ENCODE data around the gene KRT78.

KRT78 gene

DNA sequence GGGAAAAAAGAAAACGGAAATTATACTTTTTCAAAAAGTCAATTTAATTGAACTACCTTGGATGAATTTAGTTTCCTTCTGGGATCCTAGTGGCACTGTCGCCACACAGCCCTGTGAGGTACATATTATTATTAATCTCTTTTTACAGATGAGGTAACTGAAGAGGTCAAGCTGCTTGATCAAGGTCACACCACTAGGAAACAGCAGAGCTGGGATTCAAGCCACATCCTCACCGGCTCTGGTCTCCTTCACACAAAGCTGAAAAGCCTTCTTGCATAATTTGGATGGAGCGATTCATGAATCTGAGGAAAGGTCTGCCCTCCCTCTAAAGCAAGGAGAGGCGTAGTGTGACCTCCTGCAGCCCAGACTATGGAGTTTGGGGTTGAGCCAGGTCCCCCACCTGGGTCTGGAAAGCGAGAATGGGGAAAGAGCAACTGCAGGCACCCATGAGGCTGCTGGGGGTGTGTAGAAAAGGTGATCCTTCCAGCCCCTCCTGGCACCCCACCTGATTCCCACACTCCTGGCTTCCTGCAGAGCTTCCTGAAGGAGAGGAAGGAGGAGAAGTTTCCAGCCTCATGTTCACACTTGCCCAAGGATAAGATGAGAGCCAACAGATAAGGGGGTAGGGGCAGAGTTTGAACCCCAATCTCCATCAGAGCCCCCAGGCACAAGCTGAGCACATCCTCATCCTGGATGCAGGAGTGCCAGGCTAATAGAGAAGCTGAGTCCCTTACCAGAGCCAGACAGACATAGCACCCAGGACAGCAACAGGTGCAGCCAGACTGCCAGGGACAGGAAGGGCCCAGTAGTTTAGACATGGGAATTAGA, 10.8 kb downstream of the KRT78 start:
- DNase-seq, result no peak

DNA sequence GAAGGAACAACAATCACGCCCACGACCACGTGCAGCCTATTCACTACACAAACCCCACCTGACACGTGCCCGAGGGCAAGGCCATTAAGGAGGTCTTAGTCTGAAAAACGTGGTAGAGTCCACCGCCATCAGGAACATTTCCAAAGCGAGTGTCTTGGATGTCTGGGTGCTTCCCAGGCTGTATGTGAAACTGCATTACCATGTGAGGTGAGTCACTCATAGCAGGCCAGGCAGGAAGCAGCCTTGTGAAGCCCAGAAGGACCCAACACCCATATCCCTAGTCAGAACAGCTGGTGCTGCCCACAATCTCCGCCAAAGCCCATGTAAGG, 11.4 kb downstream of the KRT78 start:
- DNase-seq, result no peak

DNA sequence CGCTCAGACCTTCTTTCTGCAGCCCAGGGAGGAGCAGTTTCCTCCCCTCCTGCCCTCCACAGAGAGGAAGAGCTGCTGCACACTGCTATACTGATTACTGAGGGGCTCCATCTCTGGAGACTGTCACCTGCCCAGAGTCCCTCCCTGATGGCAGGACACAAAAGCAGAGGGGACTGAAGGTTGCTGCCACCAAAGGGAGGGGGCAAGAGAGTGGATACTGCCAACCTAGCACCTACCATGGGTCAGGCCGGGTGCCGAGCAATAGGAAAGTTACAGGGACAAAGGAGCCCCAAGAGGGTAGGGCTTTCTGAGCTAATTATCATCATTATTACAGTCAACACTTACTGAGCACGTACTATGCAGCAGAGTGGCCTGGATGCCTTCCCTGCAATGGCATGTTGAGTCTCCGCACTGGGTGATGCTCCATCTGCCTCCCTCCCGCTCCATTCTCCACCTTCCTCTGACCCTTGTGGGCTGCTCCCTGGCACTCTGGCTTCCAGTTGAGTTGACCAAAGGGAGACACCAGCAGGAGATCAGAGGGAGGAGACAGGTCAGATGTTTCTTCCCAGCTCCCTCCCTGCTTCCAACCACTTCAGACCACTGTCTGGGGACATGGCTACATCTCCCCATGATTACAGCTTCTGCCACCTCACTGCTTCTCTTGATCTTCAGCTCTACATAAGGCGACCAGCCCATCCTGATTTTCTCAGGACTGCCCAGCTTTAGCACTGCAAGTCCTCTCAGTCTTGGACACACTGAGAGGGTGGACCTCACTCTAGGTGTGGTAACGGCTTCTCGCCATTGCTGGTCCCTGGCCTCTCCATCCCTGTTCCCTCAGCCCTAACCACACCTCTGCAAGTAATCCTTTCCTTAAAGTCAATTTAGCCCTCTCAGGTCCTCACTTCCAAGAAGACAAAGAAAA, 12.0 kb downstream of the KRT78 start:
- no peak for DNase-seq

DNA sequence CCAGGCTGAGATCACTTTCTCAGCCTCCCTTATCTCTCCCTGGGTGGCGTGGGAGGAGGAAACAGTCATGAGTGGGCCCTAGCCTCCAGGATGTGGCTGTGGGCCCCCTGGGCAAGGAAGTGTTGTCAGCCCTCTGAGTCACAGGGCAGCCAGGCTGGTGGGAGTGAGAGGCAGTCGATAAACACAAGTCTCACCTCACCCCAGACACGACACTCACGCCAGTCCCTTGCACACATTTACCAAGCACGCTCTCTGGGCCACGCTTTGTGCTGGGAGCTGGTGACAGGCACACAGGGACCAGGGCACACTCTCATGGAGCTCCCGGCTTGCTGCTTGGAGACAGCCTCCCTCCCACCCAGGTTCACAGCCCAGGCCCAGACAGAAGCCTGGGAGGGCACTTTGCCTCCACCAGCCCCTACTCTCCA, 12.7 kb downstream of the KRT78 start:
- DNase-seq, result peak; percentile 44

DNA sequence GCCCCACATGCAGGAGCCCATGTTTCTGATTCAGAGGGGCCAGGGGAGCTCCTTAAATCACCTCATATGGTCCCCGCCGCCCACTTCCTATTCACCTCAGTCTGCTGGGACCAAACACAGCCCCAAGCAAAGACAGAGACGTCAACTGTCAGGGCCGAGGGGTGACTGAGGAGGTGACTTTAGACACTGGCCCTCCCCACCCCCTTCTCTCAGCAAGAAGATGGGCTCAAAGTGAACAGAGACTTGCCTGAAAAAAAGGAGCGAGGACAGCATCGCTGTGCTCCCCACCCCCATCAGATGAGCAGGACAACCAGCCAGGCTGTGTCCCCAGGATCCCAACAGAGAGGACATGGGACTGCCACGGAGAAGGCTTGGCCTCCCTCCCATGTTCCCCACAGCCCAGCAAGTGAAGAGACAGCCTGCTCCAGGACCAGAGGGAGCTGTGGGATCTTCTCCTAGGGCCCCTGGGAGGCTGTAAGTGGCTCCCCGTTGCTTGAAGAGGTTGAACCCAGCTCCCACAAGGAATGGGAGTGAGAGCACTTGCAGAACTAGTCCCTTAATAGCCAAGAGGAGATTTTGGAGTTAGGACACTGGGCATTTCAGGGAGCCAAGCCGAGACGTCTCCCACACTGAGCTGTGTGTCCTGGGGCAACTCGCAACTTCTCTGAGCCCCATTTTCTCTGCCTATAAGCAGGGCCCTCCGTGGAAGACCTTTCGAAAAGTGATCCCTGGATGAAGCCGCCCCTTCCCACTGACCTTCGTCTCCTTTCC, 13.3 kb downstream of the KRT78 start:
- DNase-seq, result no peak

DNA sequence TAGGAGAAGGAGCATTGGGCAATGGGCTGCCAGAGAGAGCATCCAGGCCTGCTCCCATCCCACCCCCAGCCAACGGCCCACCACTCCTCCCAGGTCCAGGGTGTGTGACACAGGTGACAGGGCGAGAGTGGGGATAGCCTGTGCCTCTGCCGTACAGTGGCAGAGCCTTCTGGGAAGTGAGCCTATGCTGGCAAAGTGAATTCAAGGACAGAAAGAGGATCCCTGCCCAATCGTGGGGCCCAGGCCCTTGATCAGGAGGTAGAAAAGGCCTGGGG, 14.1 kb downstream of the KRT78 start:
- no peak for DNase-seq

DNA sequence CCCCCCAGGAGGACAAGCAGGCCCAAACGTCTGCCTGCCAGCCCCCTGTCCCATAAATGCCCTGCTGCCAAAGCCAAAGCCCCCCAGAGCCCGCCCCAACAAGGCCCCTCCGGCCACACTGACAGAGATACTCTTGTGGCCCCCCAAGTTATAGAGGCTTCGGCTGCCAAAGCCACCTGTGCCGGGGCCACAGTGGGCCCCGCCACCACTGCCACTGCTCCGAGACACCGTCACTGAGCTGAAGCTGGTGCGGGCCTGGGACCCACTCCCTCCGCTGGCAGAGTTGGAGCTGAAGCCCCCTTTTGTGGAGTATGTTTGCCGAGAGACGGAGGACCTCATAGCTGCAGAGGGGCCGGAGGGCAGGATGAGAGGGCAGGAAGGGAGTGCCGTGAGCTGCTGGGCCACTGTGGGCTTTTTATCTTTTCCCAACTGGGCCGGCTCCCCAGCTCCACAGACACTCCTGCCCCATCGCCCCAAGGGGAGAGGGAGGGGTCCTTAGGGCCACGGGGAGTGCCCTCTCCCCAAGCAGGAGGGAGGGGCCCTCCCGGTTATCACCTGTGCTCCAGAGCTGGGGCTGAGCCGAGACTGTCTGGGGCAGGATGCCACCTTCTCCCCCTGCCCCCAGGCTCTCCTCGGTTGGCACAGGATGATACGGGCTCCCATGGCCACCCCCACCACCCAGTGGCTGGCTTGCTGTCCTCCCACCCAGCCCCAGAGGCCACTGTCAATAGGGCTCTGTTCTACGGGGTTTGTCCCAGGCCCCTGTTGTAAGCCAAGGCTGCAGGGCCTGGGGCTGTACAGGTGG, 14.7 kb downstream of the KRT78 start, which contains the start of gene KRT79:
Gene KRT79 (minus strand): TSS at position 390 of the 805 bp plus-strand sequence. CDS start 51 bp downstream, at position 339.
- DNase-seq, result no peak

DNA sequence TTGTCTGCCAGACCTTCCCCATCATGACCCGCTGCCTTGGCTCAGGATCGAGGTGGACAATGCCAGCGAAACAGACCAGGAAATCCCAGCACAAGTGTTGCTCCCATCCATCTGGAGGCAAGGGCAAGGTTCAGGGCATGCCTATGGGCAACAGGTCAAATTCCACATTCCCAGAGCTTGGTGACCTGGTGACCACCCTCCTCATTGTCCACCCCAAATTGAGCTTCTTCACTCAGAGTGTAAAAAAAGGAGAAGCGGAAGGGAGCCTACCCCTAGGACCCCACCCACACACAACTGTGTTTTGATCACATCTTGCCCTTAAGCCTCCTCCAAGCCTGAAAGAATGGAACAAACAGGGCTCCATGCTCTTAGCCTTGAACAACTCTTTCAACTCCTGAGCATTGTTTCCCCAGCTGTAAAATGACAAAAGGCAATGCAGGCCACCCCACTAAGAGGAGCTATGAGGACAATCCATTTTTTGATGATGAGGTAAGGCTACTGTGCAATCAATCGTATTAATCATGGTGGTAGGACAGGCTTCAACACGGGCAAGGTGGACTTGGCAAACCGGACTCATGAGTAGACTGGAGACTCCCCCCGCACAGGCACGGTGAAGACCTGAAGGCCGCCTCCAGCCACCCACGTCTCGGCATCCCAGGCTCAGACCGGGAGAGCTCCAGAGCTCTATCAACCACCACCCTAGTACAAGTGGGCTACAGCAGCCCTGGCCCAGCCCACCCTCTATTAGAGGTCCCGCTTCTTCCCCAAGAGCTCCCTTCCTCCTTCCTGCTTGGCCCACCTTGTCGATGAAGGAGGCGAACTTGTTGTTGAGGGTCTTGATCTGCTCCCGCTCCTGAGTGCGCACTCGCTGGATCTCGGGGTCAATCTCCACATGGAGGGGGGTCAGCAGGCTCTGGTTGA, 15.5 kb downstream of the KRT78 start:
- no peak for DNase-seq

DNA sequence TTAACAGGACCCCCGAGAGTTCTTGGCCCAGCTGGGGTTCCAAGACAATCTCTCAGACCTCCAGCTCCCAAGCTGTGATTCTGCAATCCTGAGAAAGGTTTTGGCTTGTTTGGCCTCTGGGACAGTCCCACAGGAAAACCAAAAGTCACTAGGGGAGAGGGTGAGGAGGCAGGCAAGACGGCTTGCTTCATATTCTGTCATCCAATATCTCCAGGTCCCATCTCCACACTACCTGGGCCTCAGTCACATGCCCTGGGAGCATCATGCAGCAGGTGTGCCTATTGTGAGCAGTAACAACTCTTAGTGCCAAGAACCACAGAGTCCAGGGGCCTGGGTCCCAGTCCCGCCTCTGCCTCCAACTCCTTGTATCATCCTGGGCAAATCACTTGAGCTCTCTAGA, 16.3 kb downstream of the KRT78 start:
- DNase-seq, result no peak

DNA sequence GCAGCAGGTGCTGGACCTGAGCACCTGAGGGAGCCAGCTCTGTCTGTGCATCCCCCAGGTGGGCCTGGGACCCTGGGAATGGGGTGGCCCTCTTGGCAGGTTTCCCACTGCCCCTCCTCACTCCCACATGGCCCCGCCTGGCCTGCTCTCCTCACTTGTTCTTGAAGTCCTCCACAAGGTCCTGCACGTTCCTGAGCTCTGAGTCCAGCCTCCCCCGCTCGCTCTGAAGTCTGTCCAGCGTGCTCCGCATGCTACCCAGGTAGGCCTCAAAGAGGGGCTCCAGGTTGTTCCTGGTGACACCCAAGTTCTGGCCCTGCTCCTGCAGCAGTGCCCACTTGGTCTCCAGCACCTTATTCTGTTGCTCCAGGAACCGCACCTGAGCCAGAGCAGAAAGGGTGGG, 17.5 kb downstream of the KRT78 start:
- DNase-seq, result no peak

DNA sequence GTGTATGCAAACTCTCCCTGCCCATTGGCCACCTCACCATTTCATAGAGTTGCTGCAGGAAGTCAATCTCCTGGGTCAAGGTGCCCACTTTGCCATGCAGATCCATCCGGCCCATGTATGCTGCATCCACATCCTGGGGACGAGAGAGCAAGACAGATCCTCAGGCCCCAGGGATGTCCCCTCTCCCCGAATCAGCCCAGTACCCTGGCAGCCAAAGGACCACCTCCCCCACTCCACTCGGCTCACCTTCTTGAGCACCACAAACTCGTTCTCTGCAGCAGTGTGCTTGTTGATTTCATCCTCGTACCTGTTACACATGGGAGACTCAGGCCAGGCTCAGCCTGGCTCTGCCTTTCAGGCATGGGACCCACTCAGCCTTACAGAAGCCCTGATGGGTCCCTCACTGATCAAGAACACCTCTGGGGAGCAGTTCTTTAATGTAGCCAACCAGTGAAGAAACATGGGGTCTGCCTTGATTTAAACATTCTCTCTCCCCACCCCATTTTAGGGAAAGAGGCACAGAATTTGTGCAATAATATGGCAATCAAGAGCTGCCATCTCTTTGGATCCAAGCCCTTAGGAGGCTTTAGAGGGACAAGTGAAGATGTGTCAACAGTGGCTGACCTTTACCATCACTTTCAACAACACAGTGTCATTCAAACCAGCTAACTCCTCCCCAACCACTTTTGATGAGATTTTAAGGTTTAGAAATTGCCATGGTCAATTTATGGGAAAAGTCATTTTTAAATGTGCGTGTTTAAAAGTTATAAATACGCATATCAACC, 18.6 kb downstream of the KRT78 start:
- DNase-seq, result no peak

DNA sequence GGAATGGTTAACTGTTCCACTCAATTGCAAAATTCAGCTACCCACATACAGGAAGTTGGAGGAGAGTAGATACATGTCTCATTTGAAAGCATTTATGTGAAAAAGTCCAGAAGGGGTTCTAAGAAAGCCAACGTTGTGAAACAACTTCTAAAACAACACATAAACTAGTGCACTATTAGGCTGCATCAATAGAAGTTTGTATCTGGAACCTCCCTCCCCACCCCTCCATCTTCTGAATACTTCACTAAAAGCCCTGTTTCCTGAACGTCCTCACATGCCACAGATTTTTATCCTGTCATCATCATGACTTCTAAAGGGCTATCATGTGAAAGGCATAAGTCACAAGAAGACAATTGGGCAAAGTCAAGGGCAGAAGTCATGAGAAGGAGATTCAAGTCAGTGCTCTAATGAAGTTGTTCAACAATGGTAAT, 20.2 kb downstream of the KRT78 start:
- no peak for DNase-seq

DNA sequence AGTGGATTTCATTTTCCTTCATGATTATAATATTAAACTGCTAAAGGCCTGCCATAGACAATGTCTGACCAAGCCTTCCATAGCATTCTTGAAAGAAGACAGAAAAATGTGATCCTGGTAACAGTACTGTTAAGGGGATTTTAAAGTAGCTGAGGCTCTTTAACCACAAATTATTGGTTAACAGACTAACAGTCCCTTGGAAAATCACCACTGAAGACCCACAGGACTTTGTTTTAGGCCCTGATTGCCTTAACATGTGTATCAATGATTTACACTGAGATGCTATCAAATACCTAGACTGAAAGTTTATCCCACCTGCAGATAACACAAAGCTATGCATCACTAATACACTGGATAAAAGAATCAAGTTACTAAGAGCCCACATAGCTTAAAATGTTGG, 20.6 kb downstream of the KRT78 start:
- no peak for DNase-seq

DNA sequence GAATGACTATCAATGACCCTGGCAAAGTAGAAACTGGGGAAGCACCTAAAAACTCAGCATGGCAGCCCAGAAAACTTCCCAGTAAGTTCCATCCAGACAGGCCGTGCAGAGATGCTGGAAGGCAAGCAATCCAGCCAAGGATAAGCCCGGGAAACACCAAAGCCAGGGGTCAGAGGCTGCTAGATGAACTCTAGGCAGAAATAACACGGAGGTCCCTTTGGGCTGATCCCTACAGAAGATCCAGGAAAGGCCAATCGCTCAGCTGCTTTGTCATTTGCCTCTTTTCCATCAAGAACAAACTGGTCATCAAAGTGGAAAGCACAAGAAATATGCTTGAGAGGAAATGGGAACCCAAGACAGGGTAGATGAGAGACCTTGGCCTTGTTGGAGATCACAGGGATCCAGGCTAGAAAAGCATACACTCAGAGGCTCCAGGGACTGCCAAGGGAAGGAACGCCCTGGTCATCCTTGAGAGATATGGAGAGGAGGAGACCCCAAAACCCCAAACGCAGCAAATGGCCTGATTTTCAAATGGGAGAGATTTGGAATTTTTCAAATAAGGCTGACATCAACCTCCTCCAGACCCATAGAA, 21.2 kb downstream of the KRT78 start:
- no peak for DNase-seq

DNA sequence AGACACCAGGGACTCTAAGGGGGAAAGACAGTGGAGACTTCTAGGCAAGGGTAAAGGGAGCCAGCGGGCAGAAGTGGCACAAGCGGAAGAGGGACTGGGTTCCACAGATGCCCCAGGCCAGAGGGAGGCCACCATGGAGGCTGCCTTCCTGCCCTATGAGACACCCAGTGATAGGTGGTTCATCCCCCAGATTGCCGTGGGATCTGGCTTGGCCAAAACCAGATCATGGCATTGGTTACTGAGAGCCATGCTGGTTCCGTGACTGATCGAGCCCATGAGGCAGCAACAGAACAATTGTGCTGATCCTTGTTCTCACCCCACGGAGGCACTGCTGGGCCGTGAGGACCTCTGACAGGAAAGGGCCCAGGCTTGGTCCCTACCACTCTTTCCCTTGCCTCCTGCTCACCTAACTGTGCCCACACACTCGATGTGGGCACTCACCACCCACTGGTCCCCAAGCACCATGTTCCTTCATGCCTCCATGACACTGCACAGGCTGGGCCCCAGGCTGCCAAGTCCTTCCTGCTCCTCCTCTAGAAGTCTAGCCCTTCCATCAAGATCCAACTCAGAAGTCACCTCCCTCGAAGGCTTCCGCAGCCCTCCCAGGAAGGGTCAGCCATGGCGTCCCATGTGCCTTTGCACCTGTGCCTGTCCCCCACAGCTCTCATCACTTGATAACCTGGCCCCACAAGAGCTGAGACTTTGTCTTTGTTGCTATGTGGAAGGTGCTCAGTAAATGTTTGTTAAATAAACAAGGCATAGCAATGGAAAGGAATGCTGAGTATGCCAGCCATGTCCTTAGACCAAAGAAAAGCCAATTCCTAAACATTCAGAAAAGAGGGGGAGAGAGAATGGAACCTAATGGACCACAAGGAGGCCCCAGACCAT, 21.9 kb downstream of the KRT78 start:
- DNase-seq, result no peak

DNA sequence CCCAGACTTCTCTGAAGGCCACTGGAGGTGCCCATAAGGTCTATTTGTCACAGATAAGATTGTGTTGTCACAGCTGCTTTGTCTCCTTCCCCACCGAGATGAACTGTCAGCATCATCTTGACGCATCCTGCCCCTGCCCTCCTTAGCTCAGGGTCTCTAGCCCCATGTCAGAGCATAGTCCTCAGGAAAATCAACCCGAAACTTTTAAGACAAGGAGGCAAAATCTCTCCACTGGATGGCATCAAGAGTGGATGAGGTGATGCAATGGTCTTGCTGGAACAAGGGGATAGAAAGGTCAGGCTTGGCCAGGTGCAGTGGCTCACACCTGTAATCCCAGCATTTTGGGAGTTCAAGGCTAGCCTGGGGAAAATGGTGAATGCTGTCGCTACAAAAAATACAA, 22.8 kb downstream of the KRT78 start:
- no peak for DNase-seq

DNA sequence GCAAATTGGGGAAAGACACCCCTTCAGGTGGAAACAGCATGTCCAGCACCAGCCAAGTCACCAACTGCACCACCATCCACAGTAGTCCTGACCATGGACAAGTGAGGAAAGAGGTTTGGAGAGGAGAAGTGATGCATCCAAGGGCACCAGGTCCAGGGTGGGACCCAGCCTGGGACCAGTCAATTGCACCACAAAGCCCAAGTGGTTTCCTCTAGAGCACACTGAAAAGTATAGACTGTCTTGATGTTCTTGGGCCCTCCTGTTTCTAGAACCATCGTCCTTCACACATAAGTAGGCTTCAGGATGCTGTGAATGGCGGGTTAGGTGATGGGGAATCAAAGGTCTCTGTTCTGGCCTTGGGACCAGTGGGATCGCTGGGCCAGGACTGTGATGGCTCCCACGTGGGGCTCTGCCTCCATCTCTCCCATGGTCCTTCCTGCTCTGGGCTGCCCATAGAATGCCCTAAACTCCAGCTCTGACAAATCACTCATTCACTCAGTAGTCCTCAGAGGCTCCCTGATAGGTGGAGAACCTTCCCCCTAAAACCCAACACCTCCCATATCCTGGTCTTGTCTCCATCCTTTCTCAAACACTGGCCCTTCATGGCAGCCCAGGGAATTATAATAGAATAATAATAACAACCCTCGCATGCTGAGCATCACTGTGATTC, 23.9 kb downstream of the KRT78 start:
- no peak for DNase-seq

DNA sequence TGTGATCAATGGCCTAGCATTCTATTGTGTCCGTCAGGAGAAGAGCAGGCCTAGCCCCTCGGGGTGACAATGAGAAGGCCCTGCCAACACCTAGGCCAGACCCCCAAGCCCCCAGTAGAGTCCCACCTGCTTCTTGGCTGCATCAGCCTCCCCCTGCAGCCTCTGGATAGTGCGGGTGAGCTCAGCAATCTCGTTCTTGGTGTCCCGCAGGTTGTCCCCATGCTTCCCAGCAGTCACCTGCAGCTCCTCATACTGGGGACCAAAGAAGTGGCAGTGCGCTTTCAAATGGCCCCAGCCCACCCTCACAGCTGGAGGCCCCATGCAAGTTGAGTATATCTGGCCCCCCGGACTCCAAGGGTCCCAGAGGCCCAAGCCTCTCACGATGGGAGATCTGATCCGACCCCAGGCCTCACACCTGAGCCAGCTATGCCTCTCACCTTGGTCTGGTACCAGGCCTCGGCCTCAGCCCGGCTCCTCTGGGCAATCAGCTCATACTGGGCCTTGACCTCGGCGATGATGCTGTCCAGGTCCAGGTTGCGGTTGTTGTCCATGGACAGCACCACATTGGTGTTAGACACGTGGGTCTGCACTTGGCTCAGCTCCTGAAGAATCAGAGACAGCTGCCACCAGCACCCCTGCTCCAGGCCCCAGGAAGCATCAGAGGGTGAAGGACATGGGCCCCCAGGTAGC, 24.9 kb downstream of the KRT78 start:
- no peak for DNase-seq

Measured in OCI-M1 (cell line).